Liver (tissue), 9 donors: ENCODE results near the gene GPR137C. TPM values are rescaled to one million over a fixed set of nuclear protein-coding genes. Genes with fewer than 3 reads are reported as not detected.

Source experiments
- DNase-seq: peaks from one replicate; pipeline ENCODE4 v3.0.0-alpha.2; 2017; ENCODE audit warnings: low spot score
- H3K27ac ChIP-seq, 2 donors: one replicate each; pipeline ENCODE4 v1.7.0; 2013; ENCODE audit warnings: inconsistent platforms in 2 of 2, low read length in 2 of 2, control low read depth in 1 of 2, low read depth in 1 of 2, mild to moderate bottlenecking in 1 of 2
- H3K27me3 ChIP-seq, 4 donors: one replicate each; pipeline versions ENCODE4 v1.6.1 to v1.7.0; 2013; ENCODE audit warnings: low read length in 3 of 4, inconsistent platforms in 1 of 4, mild to moderate bottlenecking in 1 of 4, moderate library complexity in 1 of 4; ENCODE audit not compliant: control insufficient read depth in 4 of 4, insufficient read depth in 4 of 4
- H3K36me3 ChIP-seq, 4 donors: one replicate each; pipeline versions ENCODE4 v1.6.1 to v1.7.0; 2013; ENCODE audit warnings: low read length in 3 of 4, mild to moderate bottlenecking in 3 of 4, low read depth in 1 of 4, moderate library complexity in 1 of 4; ENCODE audit not compliant: control insufficient read depth in 4 of 4, insufficient read depth in 3 of 4
- H3K4me1 ChIP-seq, 4 donors: one replicate each; pipeline versions ENCODE4 v1.6.1 to v1.7.0; 2013; ENCODE audit warnings: low read length in 3 of 4, mild to moderate bottlenecking in 3 of 4, moderate library complexity in 1 of 4; ENCODE audit not compliant: control insufficient read depth in 4 of 4, insufficient read depth in 4 of 4
- H3K4me3 ChIP-seq, 3 donors: one replicate each; pipeline versions ENCODE4 v1.6.1 to v1.7.0; 2013; ENCODE audit warnings: low read length in 3 of 3, control low read depth in 1 of 3, low read depth in 1 of 3, mild to moderate bottlenecking in 1 of 3
- H3K9ac ChIP-seq, 2 donors: one replicate each; pipeline ENCODE4 v1.7.0; 2013; ENCODE audit warnings: low read length in 2 of 2, mild to moderate bottlenecking in 2 of 2, moderate library complexity in 2 of 2, control low read depth in 1 of 2, low read depth in 1 of 2
- H3K9me3 ChIP-seq, 4 donors: one replicate each; pipeline versions ENCODE4 v1.6.1 to v1.7.0; 2013; ENCODE audit warnings: low read length in 3 of 4; ENCODE audit not compliant: control insufficient read depth in 4 of 4
- ATF3 ChIP-seq: IDR thresholded peaks from 2 replicates; pipeline ENCODE4 v1.6.1; 2016; ENCODE audit warnings: antibody characterized with exemption
- CTCF ChIP-seq: fragments of 150-350 bp; IDR thresholded peaks from 2 replicates; pipeline ENCODE4 v1.5.1; 2017; ENCODE audit warnings: improper control_type of control experiment, low read depth, low read length; ENCODE audit not compliant: missing input control
- EGR1 ChIP-seq, 2 donors: IDR thresholded peaks; 2 replicates each; pipeline ENCODE4 v1.6.1; 2016 to 2018; ENCODE audit warnings: antibody characterized with exemption in 2 of 2, low read depth in 2 of 2
- FOXA1 ChIP-seq: IDR thresholded peaks from 2 replicates; pipeline ENCODE4 v1.6.1; 2016; ENCODE audit warnings: antibody characterized with exemption
- FOXA2 ChIP-seq: IDR thresholded peaks from 2 replicates; pipeline ENCODE4 v1.6.1; 2016; ENCODE audit warnings: antibody characterized with exemption
- GABPA ChIP-seq, 2 donors: IDR thresholded peaks in 1 of 2; conservative IDR thresholded peaks in 1 of 2; 2 replicates each; pipeline ENCODE4 v1.6.1; 2016; ENCODE audit warnings: antibody characterized with exemption in 2 of 2, mild to moderate bottlenecking in 1 of 2, moderate library complexity in 1 of 2
- NR2F2 ChIP-seq: IDR thresholded peaks from 2 replicates; pipeline ENCODE4 v1.6.1; 2016; ENCODE audit warnings: antibody characterized with exemption
- RAD21 ChIP-seq, 2 donors: IDR thresholded peaks; 2 replicates each; pipeline ENCODE4 v1.6.1; 2016; ENCODE audit warnings: antibody characterized with exemption in 2 of 2, mild to moderate bottlenecking in 2 of 2
- REST ChIP-seq: IDR thresholded peaks from 2 replicates; pipeline ENCODE4 v1.6.1; 2016; ENCODE audit warnings: antibody characterized with exemption, mild to moderate bottlenecking
- RXRA ChIP-seq, 2 donors: IDR thresholded peaks; 2 replicates each; pipeline ENCODE4 v1.6.1; 2017 to 2018; ENCODE audit warnings: antibody characterized with exemption in 2 of 2, mild to moderate bottlenecking in 1 of 2
- WGBS: extraction: QIAGEN DNeasy Blood & Tissue Kit; methylation state at CpG from one replicate; pipeline ENCODE4 v1.1.7; 2013; 5-methylcytosine and 5-hydroxymethylcytosine counted together
- polyA plus RNA-seq, 2 donors: library from polyadenylated mRNA; stranded (reverse) in 1 of 2; unstranded in 1 of 2; fragments of 200-250 nt in 1 of 2; fragments of >200 nt in 1 of 2; fragmentation: Nextera tagmentation in 1 of 2; extraction: Ambion mirVana in 1 of 2; gene quantifications; one replicate each; pipeline versions ENCODE4 v1.2.1 to v1.2.3, GENCODE V29; 2013 to 2015
- total RNA-seq, 2 donors: library from RNA; depleted of rRNA; stranded (reverse); fragments of >200 nt; gene quantifications; one replicate each; pipeline ENCODE4 v1.2.3, GENCODE V29; 2014
- TF ChIP-seq, protein P1 (sequence below): IDR thresholded peaks from 2 replicates; pipeline ENCODE4 v1.6.1; 2016; ENCODE audit warnings: antibody characterized with exemption
- TF ChIP-seq, protein P2 (sequence below): IDR thresholded peaks from 2 replicates; pipeline ENCODE4 v1.6.1; 2016; ENCODE audit warnings: antibody characterized with exemption
- donor health status: healthy.
- donor health status: healthy.
- donor health status: healthy.
- donor health status: healthy.
- donor health status: healthy.

Gene GPR137C
- total and polyA plus RNA-seq, 4 donors: 0.14 to 1.3 (median 0.33) TPM

- H3K36me3 ChIP-seq: no peaks in the 10 kb centered on the region
- no peak overlapping the region for H3K9ac ChIP-seq
- no peak overlapping the region for H3K27ac ChIP-seq
- no peaks in the 10 kb centered on the region for H3K27me3 ChIP-seq
- DNase-seq: no peak
- H3K4me3 ChIP-seq: no peak overlapping the region
- TF ChIP-seq NR2F2 (no peak), REST (no peak), RXRA (IDR thresholded peaks at IDR 0.05) (no peak), EGR1 (IDR thresholded peaks at IDR 0.05; ENCODE audit: low read depth in 2 of 2) (no peak), FOXA1 (no peak), CTCF (no peak), GABPA (IDR thresholded peaks at IDR 0.05 in 1 of 2, conservative IDR thresholded peaks at IDR 0.05 in 1 of 2) (no peak), FOXA2 (no peak), ATF3 (no peak)
- TF ChIP-seq, protein P1, sequence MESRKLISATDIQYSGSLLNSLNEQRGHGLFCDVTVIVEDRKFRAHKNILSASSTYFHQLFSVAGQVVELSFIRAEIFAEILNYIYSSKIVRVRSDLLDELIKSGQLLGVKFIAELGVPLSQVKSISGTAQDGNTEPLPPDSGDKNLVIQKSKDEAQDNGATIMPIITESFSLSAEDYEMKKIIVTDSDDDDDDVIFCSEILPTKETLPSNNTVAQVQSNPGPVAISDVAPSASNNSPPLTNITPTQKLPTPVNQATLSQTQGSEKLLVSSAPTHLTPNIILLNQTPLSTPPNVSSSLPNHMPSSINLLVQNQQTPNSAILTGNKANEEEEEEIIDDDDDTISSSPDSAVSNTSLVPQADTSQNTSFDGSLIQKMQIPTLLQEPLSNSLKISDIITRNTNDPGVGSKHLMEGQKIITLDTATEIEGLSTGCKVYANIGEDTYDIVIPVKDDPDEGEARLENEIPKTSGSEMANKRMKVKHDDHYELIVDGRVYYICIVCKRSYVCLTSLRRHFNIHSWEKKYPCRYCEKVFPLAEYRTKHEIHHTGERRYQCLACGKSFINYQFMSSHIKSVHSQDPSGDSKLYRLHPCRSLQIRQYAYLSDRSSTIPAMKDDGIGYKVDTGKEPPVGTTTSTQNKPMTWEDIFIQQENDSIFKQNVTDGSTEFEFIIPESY: no peak
- TF ChIP-seq, protein P2, sequence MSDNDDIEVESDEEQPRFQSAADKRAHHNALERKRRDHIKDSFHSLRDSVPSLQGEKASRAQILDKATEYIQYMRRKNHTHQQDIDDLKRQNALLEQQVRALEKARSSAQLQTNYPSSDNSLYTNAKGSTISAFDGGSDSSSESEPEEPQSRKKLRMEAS: no peak
- no peaks in the 10 kb centered on the region for H3K4me1 ChIP-seq
- WGBS: 96% methylated on average over 5 of the region's 5 CpGs
- peaks cover 0 to 3% (median under 1%) of the 10 kb centered on the region in 4 donors for H3K9me3 ChIP-seq
Measured at GRCh38 chr14:52609445-52610044, 56.9 kb downstream of the GPR137C start.

DNA sequence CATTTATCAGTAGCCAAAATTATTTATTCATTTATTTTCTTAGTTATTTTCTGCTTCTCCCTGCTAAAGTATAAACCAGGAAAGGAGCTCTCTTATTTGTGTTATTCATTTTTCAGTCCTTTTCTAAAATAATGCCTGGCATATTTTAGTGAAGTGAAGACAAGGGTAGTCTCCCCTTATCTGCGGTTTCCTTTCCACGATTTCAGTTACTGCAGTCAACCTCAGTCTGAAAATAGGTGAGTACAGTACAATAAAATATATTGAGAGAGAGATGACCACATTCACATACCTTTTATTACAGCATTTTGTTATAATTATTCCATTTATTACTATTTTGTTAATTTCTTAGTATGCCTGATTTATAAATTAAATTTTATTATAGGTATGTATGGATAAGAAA is 57.6 kb downstream of the GPR137C start:
- TF ChIP-seq RAD21 (IDR thresholded peaks at IDR 0.05): no peak
- 93% methylated on average over 2 of the region's 2 CpGs for WGBS

More for the DNA sequence above, 57.6 kb downstream of the GPR137C start:
- no peak overlapping the region for H3K27ac ChIP-seq
- peaks cover 0 to 3% (median 0%) of the 10 kb centered on the region in 4 donors for H3K9me3 ChIP-seq
- no peak for DNase-seq
- H3K4me1 ChIP-seq: no peaks in the 10 kb centered on the region
- H3K27me3 ChIP-seq: no peaks in the 10 kb centered on the region
- no peak overlapping the region for H3K9ac ChIP-seq
- no peaks in the 10 kb centered on the region for H3K36me3 ChIP-seq
- H3K4me3 ChIP-seq: no peak overlapping the region
